Temporal lobe (tissue), 1 donor: ENCODE measurements around the gene BBS1. TPM values are rescaled to one million over a fixed set of nuclear protein-coding genes. Genes with fewer than 3 reads are reported as not detected.

ENCODE experiments used
- total RNA-seq: library from RNA; depleted of rRNA; stranded (reverse); fragments of >200 nt; gene quantifications from one replicate; pipeline ENCODE4 v1.2.3, GENCODE V29; 2014

The BBS1 gene
- total RNA-seq, 1 donor from 2014 or later: 31.0 TPM

Other genes starting within 250 kb of the BBS1 start
- gene RAB1B, start 242.0 kb upstream of the BBS1 start, total RNA-seq: 34.2 TPM
- 45.7 TPM for gene CNIH2, start 232.5 kb upstream of the BBS1 start, total RNA-seq
- 17.2 TPM for gene YIF1A, start 221.5 kb upstream of the BBS1 start, total RNA-seq
- 7.6 TPM for gene TMEM151A, start 218.7 kb upstream of the BBS1 start, total RNA-seq
- 3.2 TPM for gene CD248, start 193.6 kb upstream of the BBS1 start, total RNA-seq
- 0.98 TPM for gene RIN1, start 174.2 kb upstream of the BBS1 start, total RNA-seq
- 10.1 TPM for gene BRMS1, start 165.5 kb upstream of the BBS1 start, total RNA-seq
- 56.3 TPM for gene B4GAT1, start 163.0 kb upstream of the BBS1 start, total RNA-seq
- gene SLC29A2, start 138.9 kb upstream of the BBS1 start, total RNA-seq: 1.7 TPM
- 10.1 TPM for gene NPAS4, start 89.6 kb upstream of the BBS1 start, total RNA-seq
- 12.3 TPM for gene MRPL11, start 71.8 kb upstream of the BBS1 start, total RNA-seq
- gene PELI3, start 43.7 kb upstream of the BBS1 start, total RNA-seq: 11.8 TPM
- gene DPP3, start 30.2 kb upstream of the BBS1 start, total RNA-seq: 31.2 TPM
- gene ZDHHC24, start 35.4 kb downstream of the BBS1 start, total RNA-seq: 4.4 TPM
- gene ACTN3, start 36.3 kb downstream of the BBS1 start, total RNA-seq: not detected
- 46.2 TPM for gene CTSF, start 58.0 kb downstream of the BBS1 start, total RNA-seq
- 0.25 TPM for gene CCDC87, start 82.4 kb downstream of the BBS1 start, total RNA-seq
- 13.5 TPM for gene CCS, start 82.5 kb downstream of the BBS1 start, total RNA-seq
- 25.8 TPM for gene RBM14, start 106.0 kb downstream of the BBS1 start, total RNA-seq
- gene RBM4, start 128.1 kb downstream of the BBS1 start, total RNA-seq: 119 TPM
- 72.5 TPM for gene RBM4B, start 167.3 kb downstream of the BBS1 start, total RNA-seq
- 155 TPM for gene SPTBN2, start 218.6 kb downstream of the BBS1 start, total RNA-seq